ENCODE data around the gene ADARB1. TPM values are rescaled to one million over a fixed set of nuclear protein-coding genes. Genes with fewer than 3 reads are reported as not detected.

The ADARB1 gene
- total RNA-seq, 1 donor = 18.4 TPM

DNA sequence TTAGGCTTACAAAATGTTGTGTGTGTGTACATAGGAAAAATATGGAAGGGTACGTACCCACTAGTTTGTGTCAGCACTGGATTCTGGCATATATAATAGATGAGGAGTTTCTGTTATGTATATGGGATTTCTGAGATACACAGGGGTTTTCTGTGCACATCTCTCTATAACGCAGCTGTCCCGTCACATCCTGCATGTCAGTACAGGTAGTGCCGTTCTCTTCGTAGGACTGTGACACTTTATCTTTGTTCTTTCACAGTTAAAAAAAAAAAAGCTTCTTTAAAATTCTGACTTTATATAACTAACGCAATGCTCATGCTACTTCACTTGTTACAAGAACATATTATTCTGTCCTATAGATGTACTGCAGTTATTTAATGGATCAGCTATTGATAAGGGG lies 42.9 kb downstream of the ADARB1 start:
- H3K4me3 ChIP-seq (ENCODE audit: low read length) = no peak overlapping the region
- H3K27me3 ChIP-seq (ENCODE audit: insufficient read depth, low read length) = no peaks in the 10 kb centered on the region
- peaks cover 30% of the 10 kb centered on the region for H3K4me1 ChIP-seq (ENCODE audit: insufficient read depth, low read length)
- H3K9me3 ChIP-seq (ENCODE audit: low read depth, low read length) = no peaks in the 10 kb centered on the region

DNA sequence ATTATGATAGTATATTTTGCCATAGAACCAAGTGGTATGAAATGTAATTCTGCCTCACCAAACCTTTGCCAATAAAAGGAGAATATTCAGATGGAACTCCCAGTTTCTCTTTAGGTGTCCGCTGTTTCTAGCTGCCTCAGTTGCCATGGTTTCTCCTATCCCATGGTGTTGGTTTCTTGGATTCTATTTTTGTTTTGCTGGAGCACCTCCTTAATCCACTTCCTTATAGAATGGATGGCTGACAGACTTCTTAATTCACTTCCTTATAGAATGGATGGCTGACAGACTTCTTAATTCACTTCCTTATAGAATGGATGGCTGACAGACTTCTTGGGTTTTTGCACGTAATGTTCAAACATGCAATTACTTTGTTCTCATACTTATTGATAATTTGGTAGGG lies 43.7 kb downstream of the ADARB1 start:
- Histone ChIP-seq H3K27me3 (ENCODE audit: insufficient read depth, low read length) (no peaks in the 10 kb centered on the region), H3K4me1 (ENCODE audit: insufficient read depth, low read length) (peaks cover 28% of the 10 kb centered on the region), H3K4me3 (ENCODE audit: low read length) (no peak overlapping the region), H3K9me3 (ENCODE audit: low read depth, low read length) (no peaks in the 10 kb centered on the region)

- Histone ChIP-seq H3K9me3 (ENCODE audit: low read depth, low read length) (no peaks in the 10 kb centered on the region), H3K4me1 (ENCODE audit: insufficient read depth, low read length) (peaks cover 26% of the 10 kb centered on the region), H3K4me3 (ENCODE audit: low read length) (no peak overlapping the region), H3K27me3 (ENCODE audit: insufficient read depth, low read length) (no peaks in the 10 kb centered on the region)
Observed at GRCh38 chr21:45119812-45120211, 45.4 kb downstream of the ADARB1 start.

DNA sequence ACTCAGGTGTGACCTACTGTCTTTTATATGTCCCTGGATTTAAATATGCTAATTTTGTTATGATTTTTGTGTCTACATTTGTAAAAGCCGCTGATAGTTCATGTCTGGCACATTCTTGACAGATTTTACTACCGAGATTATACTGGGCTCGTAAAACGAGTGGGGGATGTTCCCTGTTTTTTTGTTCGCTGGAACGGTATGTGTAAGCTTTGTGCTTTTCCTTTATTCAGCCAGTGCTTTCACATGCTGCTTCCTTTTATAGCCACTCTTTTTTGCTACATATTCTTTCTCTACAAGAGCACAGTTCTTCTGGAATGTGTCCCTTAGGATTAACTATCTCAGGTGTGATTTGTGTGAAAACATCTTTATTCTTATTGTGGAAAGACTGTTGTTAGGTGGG lies 46.6 kb downstream of the ADARB1 start:
- Histone ChIP-seq H3K27me3 (ENCODE audit: insufficient read depth, low read length) (no peaks in the 10 kb centered on the region), H3K4me1 (ENCODE audit: insufficient read depth, low read length) (peaks cover 23% of the 10 kb centered on the region), H3K9me3 (ENCODE audit: low read depth, low read length) (no peaks in the 10 kb centered on the region), H3K4me3 (ENCODE audit: low read length) (no peak overlapping the region)

DNA sequence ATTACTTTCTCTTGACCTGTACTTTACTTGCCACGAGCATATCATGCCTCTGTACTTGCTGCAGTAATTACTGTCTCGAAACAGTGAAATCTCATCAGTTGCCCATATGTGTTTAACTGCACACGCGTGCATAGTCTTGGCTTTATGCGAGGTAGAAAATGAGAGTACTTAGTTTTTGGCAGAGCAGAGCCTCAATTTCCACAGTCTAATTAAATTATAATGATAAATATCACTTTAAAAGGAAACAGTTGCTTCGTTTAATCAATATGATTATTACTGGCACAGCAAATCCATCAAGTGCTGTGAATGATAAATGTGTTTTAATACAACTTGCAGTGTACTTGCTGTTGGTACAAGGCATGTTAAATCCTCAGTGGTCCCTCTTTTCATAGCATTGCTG lies 47.6 kb downstream of the ADARB1 start:
- H3K9me3 ChIP-seq (ENCODE audit: low read depth, low read length) = no peaks in the 10 kb centered on the region
- H3K27me3 ChIP-seq (ENCODE audit: insufficient read depth, low read length) = no peaks in the 10 kb centered on the region
- no peak overlapping the region for H3K4me3 ChIP-seq (ENCODE audit: low read length)
- H3K4me1 ChIP-seq (ENCODE audit: insufficient read depth, low read length) = peaks cover 21% of the 10 kb centered on the region

DNA sequence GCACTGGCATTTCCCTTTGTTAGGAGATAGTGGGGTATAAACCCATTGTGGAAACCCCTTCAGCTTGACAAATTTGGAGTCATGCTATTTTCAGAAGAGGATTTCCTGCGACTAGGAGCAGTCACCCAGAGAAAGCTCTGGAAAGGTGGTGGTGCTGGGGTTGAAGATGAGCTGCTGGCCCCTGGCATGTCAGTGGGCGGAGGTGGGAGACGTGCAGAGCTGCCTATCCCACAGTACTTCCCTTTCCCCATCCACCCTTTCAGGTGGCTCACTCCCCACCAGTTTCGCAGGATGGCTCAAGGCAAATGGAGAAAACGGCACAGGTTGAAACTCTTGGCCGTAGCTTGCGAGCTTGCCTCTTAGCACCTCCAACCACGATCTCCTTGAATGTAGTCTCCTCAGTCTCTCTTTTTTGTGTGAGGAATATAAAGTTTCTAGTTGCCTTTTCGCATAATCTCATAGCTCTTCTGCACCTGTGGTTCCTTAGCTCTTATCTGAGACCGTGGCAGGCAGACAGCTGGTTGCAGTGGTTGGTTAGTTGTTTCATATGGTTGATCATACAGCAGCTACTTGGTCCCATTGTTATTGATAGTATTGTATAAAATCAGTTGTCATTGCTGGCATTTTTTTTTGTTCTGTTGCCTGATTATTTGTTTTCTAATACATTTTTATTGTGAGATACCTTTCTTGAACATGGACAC lies 48.2 kb downstream of the ADARB1 start:
- H3K4me3 ChIP-seq (ENCODE audit: low read length) = no peak overlapping the region

GRCh38 chr21:45123440-45123839 lies 49.1 kb downstream of the ADARB1 start:
- Histone ChIP-seq H3K27me3 (ENCODE audit: insufficient read depth, low read length) (no peaks in the 10 kb centered on the region), H3K4me1 (ENCODE audit: insufficient read depth, low read length) (peaks cover 32% of the 10 kb centered on the region), H3K9me3 (ENCODE audit: low read depth, low read length) (no peaks in the 10 kb centered on the region), H3K4me3 (ENCODE audit: low read length) (no peak overlapping the region)

More for the DNA sequence above, 48.2 kb downstream of the ADARB1 start:
- no peaks in the 10 kb centered on the region for H3K9me3 ChIP-seq (ENCODE audit: low read depth, low read length)
- no peaks in the 10 kb centered on the region for H3K27me3 ChIP-seq (ENCODE audit: insufficient read depth, low read length)
- peaks cover 25% of the 10 kb centered on the region for H3K4me1 ChIP-seq (ENCODE audit: insufficient read depth, low read length)

DNA sequence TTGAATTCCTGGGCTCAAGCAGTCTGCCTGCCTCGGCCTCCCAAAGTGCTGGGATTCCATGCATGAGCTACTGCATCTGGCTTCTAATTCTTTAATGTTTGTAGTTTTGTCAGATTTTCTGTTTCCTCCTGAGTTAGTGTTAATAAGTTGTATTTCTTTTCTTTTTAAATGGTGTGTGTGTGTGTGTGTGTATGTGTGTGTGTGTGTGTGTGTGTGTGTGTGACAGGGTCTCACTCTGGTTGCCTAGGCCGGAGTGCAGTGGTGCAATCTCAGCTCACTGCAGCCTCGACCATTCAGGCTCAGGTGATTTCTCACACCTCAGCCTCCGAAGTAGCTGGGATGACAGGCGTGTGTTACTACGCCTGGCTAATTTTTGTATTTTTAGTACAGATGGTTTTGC lies 50.2 kb downstream of the ADARB1 start:
- Histone ChIP-seq H3K4me1 (ENCODE audit: insufficient read depth, low read length) (peaks cover 41% of the 10 kb centered on the region), H3K4me3 (ENCODE audit: low read length) (no peak overlapping the region), H3K9me3 (ENCODE audit: low read depth, low read length) (no peaks in the 10 kb centered on the region), H3K27me3 (ENCODE audit: insufficient read depth, low read length) (no peaks in the 10 kb centered on the region)

DNA sequence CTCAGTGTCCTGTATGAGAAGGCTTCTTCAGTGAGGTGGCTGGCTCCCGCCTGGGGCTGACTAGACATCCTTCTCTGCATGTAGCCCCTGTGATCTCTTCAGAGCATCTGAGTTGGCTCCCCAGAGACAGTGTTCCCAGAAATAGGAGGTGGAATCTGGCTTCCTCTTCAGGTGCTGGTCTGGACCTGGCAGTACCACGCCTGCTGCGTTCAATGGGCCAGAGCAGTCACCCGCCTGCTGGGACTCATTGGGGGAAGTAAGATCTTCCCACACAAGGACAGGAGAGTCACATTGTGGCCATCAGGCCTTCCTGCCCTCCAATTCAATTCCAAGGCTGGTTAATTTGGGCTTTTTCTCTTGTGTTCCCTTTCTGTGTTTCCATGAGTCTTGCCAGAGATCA lies 51.0 kb downstream of the ADARB1 start:
- H3K4me1 ChIP-seq (ENCODE audit: insufficient read depth, low read length) = peaks cover 46% of the 10 kb centered on the region
- H3K27me3 ChIP-seq (ENCODE audit: insufficient read depth, low read length) = no peaks in the 10 kb centered on the region
- H3K4me3 ChIP-seq (ENCODE audit: low read length) = no peak overlapping the region
- H3K9me3 ChIP-seq (ENCODE audit: low read depth, low read length) = no peaks in the 10 kb centered on the region

GRCh38 chr21:45126204-45126626 lies 51.8 kb downstream of the ADARB1 start:
- H3K4me1 ChIP-seq (ENCODE audit: insufficient read depth, low read length) = peaks cover 55% of the 10 kb centered on the region
- H3K27me3 ChIP-seq (ENCODE audit: insufficient read depth, low read length) = no peaks in the 10 kb centered on the region
- H3K4me3 ChIP-seq (ENCODE audit: low read length) = no peak overlapping the region
- H3K9me3 ChIP-seq (ENCODE audit: low read depth, low read length) = no peaks in the 10 kb centered on the region

DNA sequence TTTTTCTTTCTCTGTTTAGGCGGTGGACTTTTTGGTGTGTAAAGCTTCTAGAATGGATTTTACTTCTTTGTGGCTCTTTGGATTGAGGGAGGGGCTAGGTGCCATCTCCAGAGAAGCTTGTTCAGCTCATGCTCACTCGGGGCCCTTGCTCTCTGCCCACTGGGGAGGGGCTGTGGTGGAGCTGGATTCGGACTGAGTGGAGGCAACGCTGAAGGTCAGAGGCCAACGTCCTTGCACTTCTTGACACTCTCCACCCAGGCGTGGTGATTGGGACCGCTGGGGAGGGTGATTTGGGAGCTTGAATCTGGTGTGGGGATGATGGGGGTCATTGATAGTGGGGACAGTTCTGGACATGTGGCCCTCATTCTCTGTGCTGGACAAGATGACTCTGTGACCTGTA lies 52.6 kb downstream of the ADARB1 start:
- H3K4me3 ChIP-seq (ENCODE audit: low read length) = no peak overlapping the region
- peaks cover 61% of the 10 kb centered on the region for H3K4me1 ChIP-seq (ENCODE audit: insufficient read depth, low read length)
- H3K27me3 ChIP-seq (ENCODE audit: insufficient read depth, low read length) = no peaks in the 10 kb centered on the region
- H3K9me3 ChIP-seq (ENCODE audit: low read depth, low read length) = no peaks in the 10 kb centered on the region

DNA sequence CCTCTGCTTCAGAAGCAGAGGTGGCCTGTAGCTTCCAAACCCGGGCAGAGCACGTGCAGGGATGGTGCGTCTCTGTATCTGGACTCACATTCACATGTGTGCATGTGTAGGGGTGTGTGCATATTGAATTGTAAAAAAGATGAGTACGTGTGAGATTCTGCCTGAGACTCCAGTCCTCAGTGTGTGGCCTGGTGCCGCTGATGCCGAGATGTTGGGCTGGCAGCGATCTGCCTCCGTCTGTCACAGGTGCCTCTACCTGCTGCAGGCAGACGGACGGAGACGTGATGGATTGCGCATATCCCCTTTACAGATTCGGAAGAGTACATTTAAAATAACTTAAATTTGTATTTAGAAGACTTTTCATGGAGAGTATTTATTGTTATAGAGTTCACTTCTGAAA lies 53.6 kb downstream of the ADARB1 start:
- Histone ChIP-seq H3K27me3 (ENCODE audit: insufficient read depth, low read length) (no peaks in the 10 kb centered on the region), H3K9me3 (ENCODE audit: low read depth, low read length) (no peaks in the 10 kb centered on the region), H3K4me1 (ENCODE audit: insufficient read depth, low read length) (peaks cover 61% of the 10 kb centered on the region), H3K4me3 (ENCODE audit: low read length) (no peak overlapping the region)

GRCh38 chr21:45128613-45129188 lies 54.3 kb downstream of the ADARB1 start:
- no peaks in the 10 kb centered on the region for H3K9me3 ChIP-seq (ENCODE audit: low read depth, low read length)
- no peak overlapping the region for H3K4me3 ChIP-seq (ENCODE audit: low read length)
- H3K4me1 ChIP-seq (ENCODE audit: insufficient read depth, low read length) = peaks cover 59% of the 10 kb centered on the region
- H3K27me3 ChIP-seq (ENCODE audit: insufficient read depth, low read length) = no peaks in the 10 kb centered on the region

DNA sequence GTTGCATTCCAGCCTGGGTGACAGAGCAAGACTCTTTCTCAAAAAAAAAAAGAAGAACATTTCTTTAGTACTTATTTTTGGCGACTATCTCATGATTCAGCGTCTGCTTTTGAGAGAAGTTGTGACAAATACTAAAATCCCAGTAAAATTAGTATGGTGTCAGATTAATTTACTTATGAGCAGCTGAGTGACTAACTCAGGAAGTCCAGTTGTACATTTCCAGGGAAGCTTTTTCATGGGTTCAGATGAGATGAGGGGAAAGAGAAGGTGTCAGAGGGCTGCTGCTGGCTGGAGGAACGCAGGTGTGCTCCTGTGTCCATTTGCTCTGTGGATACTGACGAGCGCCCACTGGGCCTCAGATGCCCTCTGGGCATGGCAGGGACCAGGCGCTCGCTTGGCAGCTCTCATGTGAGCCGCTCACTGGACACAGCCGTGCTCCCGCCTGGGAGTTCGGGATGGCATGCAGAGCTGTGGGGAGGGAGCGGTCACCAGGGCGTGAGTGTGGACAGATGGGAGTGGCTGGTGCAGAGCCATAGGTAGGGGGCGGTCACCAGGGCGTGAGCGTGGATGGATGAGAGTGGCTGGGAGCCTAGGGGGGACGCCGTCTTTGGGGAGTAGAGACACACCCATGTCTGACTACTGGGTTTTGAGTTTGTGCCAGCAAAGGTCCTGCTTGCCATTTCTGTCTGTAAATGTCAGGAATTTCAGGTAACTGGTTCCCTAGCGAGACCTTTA lies 55.0 kb downstream of the ADARB1 start:
- Histone ChIP-seq H3K4me1 (ENCODE audit: insufficient read depth, low read length) (peaks cover 57% of the 10 kb centered on the region), H3K27me3 (ENCODE audit: insufficient read depth, low read length) (no peaks in the 10 kb centered on the region), H3K9me3 (ENCODE audit: low read depth, low read length) (no peaks in the 10 kb centered on the region), H3K4me3 (ENCODE audit: low read length) (no peak overlapping the region)

GRCh38 chr21:45130324-45130774 lies 56.0 kb downstream of the ADARB1 start:
- H3K4me3 ChIP-seq (ENCODE audit: low read length) = no peak overlapping the region
- H3K27me3 ChIP-seq (ENCODE audit: insufficient read depth, low read length) = no peaks in the 10 kb centered on the region
- H3K4me1 ChIP-seq (ENCODE audit: insufficient read depth, low read length) = peaks cover 51% of the 10 kb centered on the region
- H3K9me3 ChIP-seq (ENCODE audit: low read depth, low read length) = no peaks in the 10 kb centered on the region

Data from mononuclear cell (primary cell).